GM12878 (cell line): ENCODE measurements around the gene SASH3.

Experiments
- CHD2 ChIP-seq: IDR thresholded peaks from 2 replicates; pipeline ENCODE4 v1.6.1; 2011; ENCODE audit warnings: low read depth, low read length, improper control_type of control experiment, borderline replicate concordance
- SIN3A ChIP-seq: IDR thresholded peaks from 2 replicates; pipeline ENCODE4 v1.6.1; 2012; ENCODE audit warnings: low read depth, low read length, improper control_type of control experiment
- ZNF274 ChIP-seq: IDR thresholded peaks from one replicate; pipeline ENCODE4 v1.8.0; 2011; ENCODE audit not compliant: insufficient read length, insufficient read depth
- TF ChIP-seq, protein P1 (sequence below): IDR thresholded peaks from 2 replicates; pipeline ENCODE4 v1.6.1; 2012; ENCODE audit warnings: low read depth, low read length, improper control_type of control experiment
- TF ChIP-seq, protein P2 (sequence below): IDR thresholded peaks from 2 replicates; pipeline ENCODE4 v1.6.1; 2012; ENCODE audit warnings: mild to moderate bottlenecking, low read depth, low read length
- TF ChIP-seq, protein P3 (sequence below), 3 experiments: IDR thresholded peaks in 2 of 3; conservative IDR thresholded peaks in 1 of 3; 2 replicates each; pipeline ENCODE4 v1.5.1; 2011; ENCODE audit warnings: low read depth in 3 of 3, low read length in 3 of 3, mild to moderate bottlenecking in 3 of 3, control low read depth in 2 of 3, moderate library complexity in 2 of 3, inconsistent platforms in 1 of 3, mixed read lengths in 1 of 3; ENCODE audit not compliant: control insufficient read depth in 2 of 3, insufficient read depth in 1 of 3; ENCODE audit errors: extremely low read depth in 1 of 3

DNA sequence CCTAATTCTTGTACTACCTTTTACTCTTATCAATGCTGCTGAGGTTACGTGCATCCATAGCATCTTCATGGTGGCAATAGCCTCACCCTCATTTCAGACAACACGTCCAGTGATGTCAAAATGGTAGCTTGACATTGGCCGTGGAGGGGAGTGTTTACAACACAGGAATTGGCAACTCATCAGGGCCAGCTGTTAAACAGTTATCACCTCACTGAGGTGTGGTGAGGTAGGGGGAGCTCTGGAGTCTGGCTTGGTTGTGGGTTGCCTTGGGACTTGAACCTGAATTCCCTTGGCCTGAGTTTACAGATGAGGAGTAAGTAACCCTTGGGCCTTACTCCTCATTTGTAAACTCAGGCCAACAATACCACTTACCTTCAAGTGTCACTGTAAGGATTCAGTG lies 10.4 kb downstream of the SASH3 start:
- TF ChIP-seq, protein P1, sequence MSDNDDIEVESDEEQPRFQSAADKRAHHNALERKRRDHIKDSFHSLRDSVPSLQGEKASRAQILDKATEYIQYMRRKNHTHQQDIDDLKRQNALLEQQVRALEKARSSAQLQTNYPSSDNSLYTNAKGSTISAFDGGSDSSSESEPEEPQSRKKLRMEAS, result no peak
- TF ChIP-seq, protein P2, sequence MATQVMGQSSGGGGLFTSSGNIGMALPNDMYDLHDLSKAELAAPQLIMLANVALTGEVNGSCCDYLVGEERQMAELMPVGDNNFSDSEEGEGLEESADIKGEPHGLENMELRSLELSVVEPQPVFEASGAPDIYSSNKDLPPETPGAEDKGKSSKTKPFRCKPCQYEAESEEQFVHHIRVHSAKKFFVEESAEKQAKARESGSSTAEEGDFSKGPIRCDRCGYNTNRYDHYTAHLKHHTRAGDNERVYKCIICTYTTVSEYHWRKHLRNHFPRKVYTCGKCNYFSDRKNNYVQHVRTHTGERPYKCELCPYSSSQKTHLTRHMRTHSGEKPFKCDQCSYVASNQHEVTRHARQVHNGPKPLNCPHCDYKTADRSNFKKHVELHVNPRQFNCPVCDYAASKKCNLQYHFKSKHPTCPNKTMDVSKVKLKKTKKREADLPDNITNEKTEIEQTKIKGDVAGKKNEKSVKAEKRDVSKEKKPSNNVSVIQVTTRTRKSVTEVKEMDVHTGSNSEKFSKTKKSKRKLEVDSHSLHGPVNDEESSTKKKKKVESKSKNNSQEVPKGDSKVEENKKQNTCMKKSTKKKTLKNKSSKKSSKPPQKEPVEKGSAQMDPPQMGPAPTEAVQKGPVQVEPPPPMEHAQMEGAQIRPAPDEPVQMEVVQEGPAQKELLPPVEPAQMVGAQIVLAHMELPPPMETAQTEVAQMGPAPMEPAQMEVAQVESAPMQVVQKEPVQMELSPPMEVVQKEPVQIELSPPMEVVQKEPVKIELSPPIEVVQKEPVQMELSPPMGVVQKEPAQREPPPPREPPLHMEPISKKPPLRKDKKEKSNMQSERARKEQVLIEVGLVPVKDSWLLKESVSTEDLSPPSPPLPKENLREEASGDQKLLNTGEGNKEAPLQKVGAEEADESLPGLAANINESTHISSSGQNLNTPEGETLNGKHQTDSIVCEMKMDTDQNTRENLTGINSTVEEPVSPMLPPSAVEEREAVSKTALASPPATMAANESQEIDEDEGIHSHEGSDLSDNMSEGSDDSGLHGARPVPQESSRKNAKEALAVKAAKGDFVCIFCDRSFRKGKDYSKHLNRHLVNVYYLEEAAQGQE, result no peak
- TF ChIP-seq, protein P3, sequence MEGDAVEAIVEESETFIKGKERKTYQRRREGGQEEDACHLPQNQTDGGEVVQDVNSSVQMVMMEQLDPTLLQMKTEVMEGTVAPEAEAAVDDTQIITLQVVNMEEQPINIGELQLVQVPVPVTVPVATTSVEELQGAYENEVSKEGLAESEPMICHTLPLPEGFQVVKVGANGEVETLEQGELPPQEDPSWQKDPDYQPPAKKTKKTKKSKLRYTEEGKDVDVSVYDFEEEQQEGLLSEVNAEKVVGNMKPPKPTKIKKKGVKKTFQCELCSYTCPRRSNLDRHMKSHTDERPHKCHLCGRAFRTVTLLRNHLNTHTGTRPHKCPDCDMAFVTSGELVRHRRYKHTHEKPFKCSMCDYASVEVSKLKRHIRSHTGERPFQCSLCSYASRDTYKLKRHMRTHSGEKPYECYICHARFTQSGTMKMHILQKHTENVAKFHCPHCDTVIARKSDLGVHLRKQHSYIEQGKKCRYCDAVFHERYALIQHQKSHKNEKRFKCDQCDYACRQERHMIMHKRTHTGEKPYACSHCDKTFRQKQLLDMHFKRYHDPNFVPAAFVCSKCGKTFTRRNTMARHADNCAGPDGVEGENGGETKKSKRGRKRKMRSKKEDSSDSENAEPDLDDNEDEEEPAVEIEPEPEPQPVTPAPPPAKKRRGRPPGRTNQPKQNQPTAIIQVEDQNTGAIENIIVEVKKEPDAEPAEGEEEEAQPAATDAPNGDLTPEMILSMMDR (IDR thresholded peaks at IDR 0.05 in 2 of 3, conservative IDR thresholded peaks at IDR 0.05 in 1 of 3; ENCODE audit: control insufficient read depth in 2 of 3, extremely low read depth in 1 of 3, insufficient read depth in 1 of 3, low read depth in 3 of 3, low read length in 3 of 3), result no peak
- no peak for TF ChIP-seq CHD2
- no peak for TF ChIP-seq ZNF274
- TF ChIP-seq SIN3A, result no peak
